Mesothelial cell of epicardium (in vitro differentiated cells): ENCODE data around the gene KRTAP3-2. TPM values are rescaled to one million over a fixed set of nuclear protein-coding genes. Genes with fewer than 3 reads are reported as not detected.

Experiments
- DNase-seq, 2 experiments: peaks; one replicate each; pipeline ENCODE4 v3.0.0; 2021; ENCODE audit warnings: low spot score in 2 of 2; ENCODE audit not compliant: unreplicated experiment in 2 of 2
- H3K27ac Mint-ChIP-seq: 2 replicates; pipeline ENCODE4 v1.8.0; 2021; ENCODE audit warnings: mixed read lengths
- H3K27me3 Mint-ChIP-seq: 2 replicates; pipeline ENCODE4 v1.8.0; 2021; ENCODE audit warnings: low read depth, mixed read lengths
- H3K36me3 Mint-ChIP-seq: 2 replicates; pipeline ENCODE4 v1.8.0; 2021; ENCODE audit warnings: mixed read lengths
- H3K4me1 Mint-ChIP-seq: 2 replicates; pipeline ENCODE4 v1.8.0; 2021; ENCODE audit warnings: mixed read lengths
- H3K4me3 Mint-ChIP-seq: 2 replicates; pipeline ENCODE4 v1.8.0; 2021; ENCODE audit warnings: mild to moderate bottlenecking, moderate library complexity, mixed read lengths
- H3K9me3 Mint-ChIP-seq: 2 replicates; pipeline ENCODE4 v1.8.0; 2021; ENCODE audit warnings: mixed read lengths
- total RNA-seq: library from RNA; stranded (reverse); gene quantifications from 3 replicates; pipeline ENCODE4 v1.2.1, GENCODE V29; 2021
- TF ChIP-seq, protein P1 (sequence below): fragments of 200-600 bp; sonication (generic); IDR thresholded peaks from one replicate; pipeline ENCODE4 v1.5.0; 2021; ENCODE audit warnings: antibody characterized with exemption; ENCODE audit not compliant: unreplicated experiment

Gene KRTAP3-2
- total RNA-seq, 1 donor from 2014 or later, result not detected

DNA sequence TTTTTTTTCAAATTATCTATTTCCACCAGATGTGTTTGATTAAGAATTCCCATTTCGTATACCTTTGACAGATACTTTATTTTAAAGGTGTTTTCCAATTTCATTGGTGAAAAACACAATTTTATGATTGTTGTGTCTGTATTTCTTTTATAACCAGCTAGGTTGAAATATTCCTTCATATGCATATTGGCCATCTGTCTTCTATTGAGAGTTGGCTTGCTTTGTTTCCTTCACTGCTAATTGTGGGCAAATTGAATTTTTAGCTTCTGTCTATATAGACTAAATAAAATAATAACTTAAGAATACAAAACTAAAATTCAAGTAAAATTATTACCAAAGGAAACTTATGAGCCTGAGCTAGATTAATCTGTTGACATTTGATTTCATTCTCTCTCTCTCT lies 4.6 kb downstream of the KRTAP3-2 start:
- no peak overlapping the region for H3K4me3 Mint-ChIP-seq
- H3K27me3 Mint-ChIP-seq, result no peaks in the 10 kb centered on the region
- TF ChIP-seq, protein P1, sequence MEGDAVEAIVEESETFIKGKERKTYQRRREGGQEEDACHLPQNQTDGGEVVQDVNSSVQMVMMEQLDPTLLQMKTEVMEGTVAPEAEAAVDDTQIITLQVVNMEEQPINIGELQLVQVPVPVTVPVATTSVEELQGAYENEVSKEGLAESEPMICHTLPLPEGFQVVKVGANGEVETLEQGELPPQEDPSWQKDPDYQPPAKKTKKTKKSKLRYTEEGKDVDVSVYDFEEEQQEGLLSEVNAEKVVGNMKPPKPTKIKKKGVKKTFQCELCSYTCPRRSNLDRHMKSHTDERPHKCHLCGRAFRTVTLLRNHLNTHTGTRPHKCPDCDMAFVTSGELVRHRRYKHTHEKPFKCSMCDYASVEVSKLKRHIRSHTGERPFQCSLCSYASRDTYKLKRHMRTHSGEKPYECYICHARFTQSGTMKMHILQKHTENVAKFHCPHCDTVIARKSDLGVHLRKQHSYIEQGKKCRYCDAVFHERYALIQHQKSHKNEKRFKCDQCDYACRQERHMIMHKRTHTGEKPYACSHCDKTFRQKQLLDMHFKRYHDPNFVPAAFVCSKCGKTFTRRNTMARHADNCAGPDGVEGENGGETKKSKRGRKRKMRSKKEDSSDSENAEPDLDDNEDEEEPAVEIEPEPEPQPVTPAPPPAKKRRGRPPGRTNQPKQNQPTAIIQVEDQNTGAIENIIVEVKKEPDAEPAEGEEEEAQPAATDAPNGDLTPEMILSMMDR, result no peak
- no peak for DNase-seq
- peaks cover 10% of the 10 kb centered on the region for H3K4me1 Mint-ChIP-seq
- H3K36me3 Mint-ChIP-seq, result no peaks in the 10 kb centered on the region
- no peak overlapping the region for H3K27ac Mint-ChIP-seq
- H3K9me3 Mint-ChIP-seq, result peaks cover 8% of the 10 kb centered on the region

DNA sequence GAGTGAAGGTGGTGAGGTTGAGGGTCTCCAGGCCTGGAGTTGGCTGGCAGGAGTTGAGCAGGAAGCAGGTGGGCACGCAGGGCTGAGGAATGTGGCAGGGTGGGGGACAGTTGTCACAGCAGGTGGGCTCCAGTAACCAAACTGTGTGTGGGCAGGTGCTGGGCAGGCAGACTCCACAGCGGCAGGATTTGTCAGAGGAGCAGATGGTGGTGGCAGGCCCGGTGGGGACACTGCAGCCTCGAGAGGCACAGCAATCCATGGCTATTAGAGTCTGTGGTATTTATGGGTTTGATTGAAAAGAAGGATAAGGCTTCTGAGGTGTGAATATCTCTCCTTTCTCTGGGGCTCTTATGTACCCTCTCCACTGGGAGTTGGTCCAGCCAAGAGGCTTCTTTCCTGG lies 5.9 kb downstream of the KRTAP3-2 start, which contains the start of gene KRTAP3-3:
TSS of gene KRTAP3-3 (minus strand) at position 326 of the 400 bp plus-strand sequence. CDS start at position 259, 67 bp downstream.
- Mint-ChIP-seq H3K27ac (no peak within 1 kb of the TSS), H3K4me1 (peaks cover 10% of the 10 kb centered on the region), H3K9me3 (peaks cover 8% of the 10 kb centered on the region)

DNA sequence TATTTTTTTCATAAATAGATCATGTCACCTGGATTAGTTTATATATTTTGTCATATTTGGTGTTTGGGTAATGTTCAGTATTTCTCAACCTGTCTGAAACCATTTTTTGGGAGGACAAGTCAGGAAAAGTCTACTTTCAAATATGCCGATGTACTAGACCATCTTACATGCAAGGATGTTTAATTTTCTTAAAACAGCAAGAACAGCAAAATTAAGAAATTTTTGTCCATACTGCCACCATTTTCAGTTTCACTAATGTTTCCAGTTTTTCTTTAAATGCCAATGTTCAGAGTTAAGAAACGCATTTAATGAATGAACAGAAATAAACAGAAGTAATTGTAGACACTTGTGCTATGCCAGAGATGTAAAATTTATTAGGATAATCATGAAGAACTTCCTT lies 6.6 kb downstream of the KRTAP3-2 start:
- TF ChIP-seq, protein P1, result no peak
- no peak for DNase-seq
- Mint-ChIP-seq H3K27ac (no peak overlapping the region), H3K4me1 (peaks cover 10% of the 10 kb centered on the region), H3K9me3 (peaks cover 8% of the 10 kb centered on the region), H3K36me3 (no peaks in the 10 kb centered on the region), H3K27me3 (no peaks in the 10 kb centered on the region), H3K4me3 (no peak overlapping the region)

More for the DNA sequence above, 5.9 kb downstream of the KRTAP3-2 start, which contains the start of gene KRTAP3-3:
- TF ChIP-seq, protein P1, result no peak
- DNase-seq, result no peak
- H3K4me3 Mint-ChIP-seq, result no peak within 1 kb of the TSS
- H3K27me3 Mint-ChIP-seq, result no peaks in the 10 kb centered on the region
- no peaks in the 10 kb centered on the region for H3K36me3 Mint-ChIP-seq

DNA sequence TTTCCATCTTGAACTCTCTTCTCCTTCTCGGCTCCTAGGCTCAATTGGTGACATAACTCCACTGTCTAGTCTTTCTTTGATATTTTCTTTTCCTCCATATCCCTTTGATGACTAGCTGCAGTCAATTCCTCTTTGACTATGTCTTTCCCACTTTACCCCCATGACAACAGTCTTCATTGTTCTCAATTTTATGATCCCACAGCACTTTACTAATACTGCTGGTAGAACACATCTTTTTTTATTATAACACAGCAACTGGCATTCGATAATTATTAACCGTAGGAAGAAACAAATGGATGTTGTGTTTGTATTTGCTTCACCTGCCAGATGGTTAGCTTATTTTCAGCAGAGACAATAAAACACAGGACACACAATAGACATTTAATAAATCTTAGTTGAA lies 7.0 kb downstream of the KRTAP3-2 start:
- Mint-ChIP-seq H3K36me3 (no peaks in the 10 kb centered on the region), H3K27me3 (no peaks in the 10 kb centered on the region), H3K4me1 (peaks cover 10% of the 10 kb centered on the region), H3K27ac (no peak overlapping the region), H3K4me3 (no peak overlapping the region), H3K9me3 (peaks cover 8% of the 10 kb centered on the region)
- TF ChIP-seq, protein P1, result no peak
- no peak for DNase-seq

DNA sequence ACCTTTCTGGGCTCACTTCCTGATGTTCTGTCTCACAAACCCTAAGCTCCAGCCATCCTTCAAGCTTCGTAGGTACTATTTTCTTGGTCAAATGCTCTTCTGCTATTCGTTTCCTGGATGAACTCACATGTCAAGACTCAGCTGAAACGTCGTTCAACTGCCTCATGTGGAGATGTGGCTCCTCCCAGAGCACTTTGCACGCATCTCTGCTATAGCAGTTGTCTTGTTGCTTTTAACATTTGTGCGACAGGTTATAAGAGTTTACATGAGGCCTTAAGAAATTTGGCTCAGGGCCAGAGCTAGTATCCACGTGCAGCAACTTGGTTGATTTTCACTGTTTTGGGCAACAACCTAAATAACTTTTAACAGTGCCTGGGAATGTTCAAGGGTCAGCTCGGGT lies 12.8 kb downstream of the KRTAP3-2 start:
- TF ChIP-seq, protein P1, result no peak
- H3K4me3 Mint-ChIP-seq, result no peak overlapping the region
- peaks cover 9% of the 10 kb centered on the region for H3K4me1 Mint-ChIP-seq
- no peak overlapping the region for H3K27ac Mint-ChIP-seq
- H3K27me3 Mint-ChIP-seq, result no peaks in the 10 kb centered on the region
- no peak for DNase-seq
- H3K9me3 Mint-ChIP-seq, result peaks cover 5% of the 10 kb centered on the region
- H3K36me3 Mint-ChIP-seq, result no peaks in the 10 kb centered on the region

DNA sequence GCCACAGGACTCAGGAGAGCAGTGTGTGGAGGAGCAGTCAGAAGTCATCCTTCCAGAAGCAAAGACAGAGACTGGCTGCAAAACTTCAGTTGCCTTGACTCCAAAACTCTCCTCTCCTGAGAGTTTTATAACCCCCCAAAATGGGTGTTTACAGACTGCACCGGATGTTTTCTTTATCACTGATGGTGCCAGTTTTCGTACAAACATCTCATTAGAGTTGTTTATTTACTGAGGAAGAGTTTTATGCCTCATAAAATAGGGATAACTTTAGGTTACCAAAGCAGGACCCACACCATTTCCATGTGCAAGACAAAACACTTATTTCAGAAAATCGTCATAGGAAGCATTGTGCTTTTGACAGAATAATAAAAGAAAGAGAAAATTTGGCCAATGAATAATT lies 15.5 kb downstream of the KRTAP3-2 start, which contains the start of gene KRT40:
TSS of gene KRT40 (minus strand) at position 101 of the 400 bp plus-strand sequence. CDS start at position 48, 53 bp downstream.
- Mint-ChIP-seq H3K4me3 (no peak within 1 kb of the TSS), H3K4me1 (peaks cover 24% of the 10 kb centered on the region), H3K27me3 (no peaks in the 10 kb centered on the region), H3K9me3 (no peaks in the 10 kb centered on the region), H3K27ac (no peak within 1 kb of the TSS), H3K36me3 (no peaks in the 10 kb centered on the region)
- TF ChIP-seq, protein P1, result no peak
- DNase-seq, result no peak
